Activated naive CD4-positive, alpha-beta T cell (primary cell): ENCODE data around the gene RBPMS2.

ENCODE experiments used
- DNase-seq, 4 experiments: peaks; one replicate each; lab custom pipeline; 2025; lab: John Stamatoyannopoulos, UW

The RBPMS2 gene

DNA sequence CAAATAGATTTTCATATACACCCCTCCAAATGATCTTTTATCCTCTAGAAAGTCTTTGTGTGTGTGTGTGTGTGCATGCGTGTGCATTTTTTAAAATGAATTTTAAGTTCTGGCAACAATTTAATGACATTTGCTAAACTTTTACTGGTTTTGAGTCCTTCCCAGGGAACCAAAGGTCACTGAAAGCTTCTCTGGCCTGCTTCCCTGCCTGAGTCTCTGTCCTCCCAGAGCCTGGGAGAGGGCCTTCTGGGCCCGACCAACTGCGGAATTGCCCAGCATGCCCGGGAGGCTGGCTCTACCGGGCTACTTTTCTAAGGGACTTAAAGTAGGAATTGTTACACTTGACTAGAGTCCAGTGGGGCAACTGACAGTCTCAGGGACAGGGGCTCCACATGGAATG, 7.4 kb upstream of the RBPMS2 start:
- no peak for DNase-seq

DNA sequence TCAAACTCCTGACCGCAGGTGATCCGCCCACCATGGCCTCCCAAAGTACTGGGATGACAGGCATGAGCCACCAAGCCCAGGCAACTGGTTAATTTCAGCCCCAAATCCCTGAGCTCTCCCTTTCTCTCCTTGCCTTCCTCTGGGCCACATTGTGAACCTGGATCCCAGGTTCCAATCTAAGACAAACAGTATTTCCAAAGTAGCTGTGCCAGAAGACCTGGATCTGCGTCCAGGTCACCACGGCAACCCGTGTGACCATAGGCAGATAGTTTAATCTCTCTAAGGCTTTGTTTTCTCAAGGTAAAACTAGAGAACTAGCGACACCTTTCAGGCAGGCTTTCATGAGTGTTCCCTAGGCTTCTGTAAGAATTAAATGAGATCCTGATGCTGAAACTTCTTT, 5.9 kb upstream of the RBPMS2 start:
- DNase-seq = no peak

DNA sequence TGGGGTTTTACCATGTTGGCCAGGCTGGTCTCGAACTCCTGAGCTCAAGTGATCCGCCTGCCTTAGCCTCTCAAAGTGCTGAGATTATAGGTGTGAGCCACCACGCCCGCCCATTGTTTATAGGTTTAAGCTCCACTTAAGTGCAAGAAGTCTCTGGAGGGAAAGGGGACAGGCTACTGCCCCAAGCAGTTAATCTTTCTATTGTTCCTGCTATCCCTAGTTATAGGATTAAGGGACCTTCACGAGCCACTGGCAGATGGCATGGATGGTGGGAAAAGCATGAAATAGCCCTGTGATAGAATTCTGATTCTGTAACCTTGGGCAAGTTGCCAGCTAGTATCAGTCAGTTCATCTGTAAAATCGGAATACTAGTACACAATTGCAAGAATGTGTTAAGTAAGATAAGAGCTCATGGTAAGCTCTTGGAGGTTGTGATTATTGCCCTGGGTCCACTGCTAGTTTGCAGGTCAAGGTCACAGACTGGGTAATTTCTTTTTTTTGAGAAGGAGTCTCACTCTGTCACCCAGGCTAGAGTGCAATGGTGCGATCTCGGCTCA, 5.3 kb upstream of the RBPMS2 start:
- DNase-seq = no peak

DNA sequence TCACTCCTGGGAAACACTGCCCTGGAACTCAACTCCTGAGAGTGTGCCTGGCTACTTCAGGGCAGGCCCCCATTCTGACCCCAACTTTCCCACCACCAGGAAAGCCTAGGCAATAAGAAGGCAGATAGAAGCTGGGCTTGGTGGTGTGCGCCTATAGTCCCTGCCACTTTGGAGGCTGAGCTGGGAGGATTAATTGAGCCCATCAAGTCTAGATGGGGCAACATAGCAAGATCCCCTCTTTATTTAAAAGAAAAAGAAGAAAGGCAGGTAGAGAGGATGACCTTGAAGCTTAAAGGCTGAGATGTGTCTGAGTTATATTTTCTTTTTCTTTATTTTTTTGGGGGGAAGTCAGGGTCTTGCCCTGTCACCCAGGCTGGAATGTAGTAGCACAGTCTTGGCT, 4.2 kb upstream of the RBPMS2 start:
- no peak for DNase-seq

DNA sequence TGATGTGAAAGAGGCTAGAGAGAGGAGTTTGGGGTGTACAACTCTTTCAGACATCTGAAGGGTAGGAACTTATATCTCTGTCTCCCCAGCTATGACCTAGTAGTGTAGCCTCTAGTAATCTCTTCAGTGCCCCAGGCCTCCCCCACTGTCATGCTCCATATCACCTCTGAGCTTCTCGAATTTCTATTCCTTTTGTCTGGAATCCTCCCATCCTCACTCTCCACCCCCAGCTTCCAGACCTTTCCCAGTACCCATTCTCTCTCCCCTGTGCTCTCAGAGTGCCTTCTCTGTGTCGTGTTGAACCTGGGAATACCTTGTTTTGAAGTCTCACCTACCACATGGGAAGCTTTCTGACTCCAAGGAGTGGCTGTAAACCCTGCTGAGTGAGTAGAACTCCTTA, 3.6 kb upstream of the RBPMS2 start:
- DNase-seq = no peak

DNA sequence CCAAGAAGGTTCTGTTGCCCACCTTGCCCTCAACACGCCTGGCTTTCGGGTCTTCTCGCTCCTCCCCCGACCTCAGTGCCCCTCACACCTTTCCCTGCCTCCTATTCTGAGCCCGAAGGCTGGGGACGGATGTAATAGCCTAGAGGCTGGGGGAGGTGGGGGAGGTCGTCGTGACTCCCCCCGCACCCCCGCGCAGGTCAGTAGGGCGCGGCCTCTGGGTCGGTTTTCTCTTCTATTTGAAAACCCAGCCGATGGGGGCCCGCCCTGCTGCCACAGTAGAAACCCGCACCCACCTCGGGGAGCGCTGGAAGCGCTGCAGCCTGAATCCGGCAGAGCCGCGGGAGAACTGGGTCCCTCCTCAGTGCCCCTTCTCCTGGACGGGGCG, 1.0 kb upstream of the RBPMS2 start:
- no peak for DNase-seq

DNA sequence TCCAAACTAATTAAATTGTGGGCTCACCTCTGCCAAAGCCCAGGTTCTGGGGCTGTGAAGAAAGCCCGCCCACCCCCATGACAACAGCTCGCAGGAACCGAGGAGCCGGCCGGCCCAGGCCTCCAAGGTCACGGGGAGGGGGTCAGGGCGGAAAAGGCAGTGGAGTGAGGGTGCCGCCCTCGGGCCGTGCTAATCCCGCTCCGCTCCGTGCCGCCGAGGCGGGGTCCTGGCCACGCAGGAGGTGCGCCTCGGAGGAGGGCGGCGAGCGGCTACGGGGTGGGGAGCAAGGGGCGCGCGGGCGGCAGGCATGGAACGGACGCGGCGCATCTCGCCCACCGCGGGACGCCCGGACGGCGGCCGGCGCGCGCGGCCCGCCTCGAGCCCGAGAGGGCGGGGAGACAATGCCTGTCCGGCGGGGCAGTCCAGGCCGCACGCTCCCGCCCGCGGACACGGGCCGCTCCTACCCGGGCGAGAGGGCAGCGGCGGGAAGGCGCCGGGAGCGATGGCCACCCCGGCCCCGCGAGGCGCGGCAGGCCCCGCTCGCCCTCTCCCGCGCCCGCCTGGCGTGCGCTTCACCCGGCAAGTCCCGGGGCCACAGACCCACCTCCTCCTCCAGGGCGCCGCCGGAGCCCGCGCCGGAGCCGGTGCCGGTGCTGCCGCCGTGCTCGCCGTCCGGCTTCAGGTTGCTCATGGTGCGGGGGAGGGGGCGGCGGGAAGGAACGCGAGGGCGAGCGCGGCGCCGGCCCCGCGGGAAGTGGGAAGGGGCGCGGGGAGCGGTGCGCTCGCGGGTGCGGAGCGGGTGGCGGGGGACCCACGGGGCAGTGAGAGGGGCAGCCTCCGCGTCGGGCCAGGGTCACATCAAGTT, 528 bp downstream of the RBPMS2 start:
- DNase-seq = no peak

DNA sequence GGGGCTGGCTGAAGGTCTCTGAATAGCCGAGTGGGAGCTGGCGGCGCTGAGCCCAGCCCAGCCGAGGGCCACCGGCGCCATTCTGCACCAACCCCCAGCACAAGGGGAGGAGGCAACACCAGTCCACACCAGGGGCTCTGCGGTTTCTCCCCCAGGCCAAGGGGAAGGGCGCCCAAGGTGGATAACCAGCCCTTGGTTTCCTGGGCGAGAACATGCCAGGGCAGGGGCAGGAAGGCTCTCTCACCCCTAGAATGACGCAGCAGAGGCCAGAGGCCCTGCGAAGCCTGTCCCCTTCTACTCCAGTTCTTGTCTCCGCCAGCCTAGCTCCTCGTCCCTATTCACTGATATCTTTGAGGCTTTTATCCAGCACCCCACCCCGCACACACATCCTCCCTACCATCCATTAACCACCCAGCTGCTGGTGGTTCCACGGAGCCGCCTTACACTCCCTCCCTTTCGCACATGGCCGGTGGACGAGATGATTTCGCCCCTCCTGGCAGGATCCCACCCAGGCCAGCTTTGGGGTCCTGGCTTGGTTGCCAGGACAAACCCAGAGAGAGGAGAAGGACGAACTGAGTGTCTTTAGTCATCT, 1.3 kb downstream of the RBPMS2 start:
- DNase-seq = no peak

DNA sequence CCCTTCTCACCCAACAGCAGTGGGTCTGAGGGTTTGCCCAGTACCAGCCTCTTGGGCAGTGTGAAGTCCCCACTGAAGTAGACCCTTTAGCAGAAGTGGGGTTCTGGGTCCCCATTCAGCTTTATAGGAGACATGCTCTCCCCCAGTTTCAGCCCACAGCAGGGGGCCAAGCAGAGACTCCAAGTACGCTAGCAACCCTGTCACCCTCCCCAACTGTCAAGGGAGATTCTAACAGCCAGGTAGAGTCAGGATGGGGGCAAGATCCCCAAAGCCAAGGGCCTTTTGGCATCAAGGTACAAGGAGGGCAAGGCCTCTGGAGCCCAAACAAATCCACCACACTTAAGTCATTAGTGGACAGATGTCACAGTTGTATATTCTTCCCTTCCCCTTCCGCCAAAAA, 1.8 kb downstream of the RBPMS2 start:
- DNase-seq = no peak

DNA sequence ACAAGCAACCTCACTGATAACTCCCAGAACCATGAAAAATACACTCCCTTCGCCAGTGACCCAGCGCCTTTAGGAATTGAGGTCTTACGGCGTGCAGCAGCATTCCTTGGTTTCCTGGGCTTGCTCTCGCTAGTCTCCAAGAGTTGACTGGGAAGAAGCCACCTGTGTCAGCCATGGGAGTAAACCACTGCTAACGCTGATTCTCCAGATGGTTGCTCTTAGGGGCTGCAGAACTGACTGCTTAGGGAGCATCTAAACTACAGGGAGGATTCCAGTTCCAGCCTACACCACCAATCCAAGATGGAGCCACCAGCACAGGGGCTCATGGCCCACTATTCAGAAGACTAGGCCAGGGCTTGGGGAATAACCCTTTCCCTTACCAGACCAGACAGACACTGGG, 2.4 kb downstream of the RBPMS2 start:
- DNase-seq = no peak

DNA sequence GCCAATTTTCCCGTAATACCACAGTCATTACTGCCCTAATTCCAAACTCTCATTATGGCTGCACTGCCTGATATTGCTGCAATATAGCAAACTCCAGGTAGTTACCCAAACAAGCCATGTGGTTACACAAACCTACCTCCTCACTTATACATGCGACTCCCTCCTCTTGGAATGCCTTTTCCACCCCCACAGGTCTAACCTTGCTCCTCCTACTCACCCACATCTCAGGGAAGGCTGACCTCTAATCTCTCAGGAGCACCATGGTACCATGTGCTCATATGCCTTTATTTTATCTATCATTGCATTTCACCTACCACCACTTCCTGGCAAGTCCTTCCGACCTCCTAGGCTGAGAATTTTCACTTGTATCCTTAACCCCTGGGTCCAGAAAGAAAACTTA, 2.9 kb downstream of the RBPMS2 start:
- no peak for DNase-seq

DNA sequence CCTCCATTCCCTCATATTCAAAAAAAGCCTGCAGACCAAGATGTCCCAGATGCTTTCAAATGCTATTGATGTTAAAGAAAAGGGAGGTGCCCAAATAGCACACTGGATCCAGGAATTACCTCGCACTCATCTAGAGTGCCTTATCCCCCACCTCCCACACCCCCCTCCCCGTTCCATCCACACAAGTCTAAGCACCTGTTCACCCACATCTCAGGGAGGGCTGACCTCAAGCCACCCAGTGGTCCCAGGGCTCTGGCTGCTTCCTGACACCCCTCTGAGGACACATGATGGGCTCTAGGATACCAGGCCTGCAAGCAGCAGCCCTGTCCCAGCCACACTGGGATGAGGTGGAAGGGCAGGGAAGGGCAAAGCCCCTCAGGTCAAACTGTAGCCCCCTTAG, 4.8 kb downstream of the RBPMS2 start:
- DNase-seq = no peak

DNA sequence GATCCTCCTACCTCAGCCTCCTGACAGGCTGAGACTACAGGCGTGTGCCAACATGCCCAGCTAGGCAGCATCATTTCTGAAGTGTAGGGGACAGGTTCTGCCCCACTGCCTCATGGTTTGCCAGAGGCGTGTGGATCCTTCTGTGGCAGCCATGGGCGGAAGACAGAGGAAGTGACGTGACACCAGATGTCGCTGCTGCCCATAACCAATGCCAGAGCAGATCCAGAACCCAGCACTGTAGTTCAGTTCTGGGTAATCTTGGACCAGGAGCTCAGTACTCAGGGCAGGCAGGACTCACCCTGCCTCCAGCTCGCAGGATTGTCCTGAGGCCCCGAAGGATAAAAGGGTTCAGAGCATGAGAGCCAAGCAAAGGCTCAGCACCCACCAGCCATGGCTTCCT, 8.2 kb downstream of the RBPMS2 start:
- peak in 1 of 4 experiments; percentile 2 for DNase-seq

DNA sequence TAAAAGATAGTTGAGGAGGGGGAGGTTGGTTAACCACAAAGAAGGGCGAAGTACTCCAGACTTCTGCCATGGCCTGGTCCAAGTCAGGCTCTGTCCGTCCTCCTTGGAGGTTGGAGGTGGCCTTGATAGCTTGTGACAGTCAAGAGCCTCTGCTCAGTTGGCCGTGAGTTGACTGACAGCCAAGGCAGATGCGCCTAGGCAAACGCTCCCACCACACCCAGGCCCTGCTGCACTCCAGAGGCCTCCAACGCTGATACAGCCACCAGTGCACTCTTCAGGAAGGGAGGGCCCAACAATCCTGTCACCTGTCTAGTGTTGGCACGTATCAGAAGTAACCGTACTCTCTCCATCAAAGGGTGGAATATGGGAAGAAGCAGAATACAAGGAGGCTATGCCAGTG, 9.3 kb downstream of the RBPMS2 start:
- no peak for DNase-seq

DNA sequence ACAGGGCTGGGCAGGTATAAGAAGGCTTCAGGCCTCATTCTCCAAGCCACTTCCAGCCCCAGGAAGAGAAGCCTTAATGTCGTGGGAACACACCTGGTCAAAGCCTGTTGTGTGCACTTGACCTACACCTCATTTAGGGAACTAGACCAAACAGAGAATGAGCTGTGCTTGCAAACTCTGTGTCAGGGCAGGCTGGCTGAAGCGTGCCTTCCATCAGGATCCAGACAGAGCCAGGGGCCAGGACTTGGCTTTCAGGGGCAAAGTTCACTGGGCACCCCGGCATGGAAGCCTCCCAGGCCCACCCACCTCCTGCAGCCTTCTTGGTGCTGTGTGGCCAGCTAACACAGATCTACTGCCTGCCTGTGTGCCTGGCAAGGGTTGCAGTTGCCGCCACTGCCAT, 11.5 kb downstream of the RBPMS2 start:
- DNase-seq = no peak

DNA sequence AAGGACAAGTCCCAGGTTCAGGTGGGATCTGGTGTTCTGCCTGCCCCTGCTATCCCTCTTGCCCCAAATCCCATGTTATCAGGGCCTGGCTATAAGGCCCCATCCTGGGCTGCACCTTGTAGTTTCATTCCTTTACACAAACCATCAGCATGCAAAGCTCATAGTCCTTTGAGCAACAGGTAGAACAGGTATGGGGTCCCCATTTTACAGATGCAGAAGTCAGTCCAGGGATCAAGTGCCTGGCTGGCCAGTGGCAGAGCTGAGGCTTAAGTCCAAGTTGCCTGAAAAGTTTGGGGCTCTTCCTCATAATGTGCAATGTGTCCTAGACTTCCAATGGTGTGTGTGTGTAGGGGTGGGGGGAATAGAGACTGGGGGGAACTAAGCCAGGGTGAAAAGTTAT, 11.9 kb downstream of the RBPMS2 start:
- DNase-seq = no peak

DNA sequence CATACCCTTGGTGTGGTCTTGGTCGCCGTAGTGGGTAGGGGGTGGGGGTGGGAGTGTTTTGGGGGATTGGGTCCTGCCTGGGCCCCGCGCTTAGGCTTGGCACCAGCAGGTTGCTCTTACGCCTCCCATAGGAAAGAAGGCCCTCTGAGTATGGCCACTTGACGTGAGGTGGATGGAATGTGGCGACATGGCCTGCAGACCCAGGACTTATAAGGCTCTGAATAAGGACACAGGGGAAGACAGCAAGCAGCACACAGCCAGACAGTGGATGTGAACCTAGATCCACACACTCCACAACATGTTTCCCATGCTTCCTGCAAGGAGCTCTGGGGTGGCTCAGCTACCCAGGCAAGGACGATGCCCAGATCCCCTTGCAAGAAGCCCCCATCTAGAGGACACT, 12.4 kb downstream of the RBPMS2 start:
- no peak for DNase-seq

DNA sequence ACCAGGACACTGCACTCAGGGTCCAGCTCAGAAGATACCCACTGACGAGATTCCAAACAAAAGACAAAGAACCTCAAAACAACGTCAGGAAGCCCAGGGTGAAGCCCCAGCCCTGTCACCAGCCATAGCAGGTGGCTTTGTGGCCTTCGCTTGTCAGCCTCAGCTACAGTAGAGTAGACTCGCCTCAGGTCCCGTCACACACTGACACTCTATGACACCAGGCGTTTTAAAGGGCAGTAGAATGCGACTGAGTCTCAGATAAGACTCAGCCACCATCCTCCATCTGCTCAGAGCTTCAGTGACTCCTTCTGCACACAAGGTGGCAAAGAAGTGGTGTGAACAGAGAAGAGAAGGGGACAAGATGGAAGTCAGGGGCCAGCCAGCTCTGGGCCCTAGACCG, 12.8 kb downstream of the RBPMS2 start:
- DNase-seq = no peak

DNA sequence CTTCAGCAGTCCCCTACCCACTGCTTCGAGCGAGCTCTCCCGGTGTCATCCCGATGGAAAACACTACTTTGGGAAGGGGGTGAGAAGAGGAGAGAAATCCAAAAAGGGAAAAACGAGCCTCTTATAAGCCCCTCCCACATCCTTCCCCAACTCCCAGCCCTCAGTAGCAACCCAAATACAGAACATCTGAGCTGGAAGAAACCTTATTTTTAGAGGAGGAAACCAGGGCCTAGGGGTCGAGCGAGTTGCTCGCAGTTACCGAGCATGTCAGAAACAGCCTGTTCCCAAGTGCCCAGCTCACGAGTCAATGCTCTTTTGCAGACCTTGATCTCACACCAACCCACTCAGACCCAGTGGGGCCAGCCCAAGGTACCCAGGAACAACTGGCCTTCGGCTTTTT, 14.2 kb downstream of the RBPMS2 start:
- DNase-seq = no peak

DNA sequence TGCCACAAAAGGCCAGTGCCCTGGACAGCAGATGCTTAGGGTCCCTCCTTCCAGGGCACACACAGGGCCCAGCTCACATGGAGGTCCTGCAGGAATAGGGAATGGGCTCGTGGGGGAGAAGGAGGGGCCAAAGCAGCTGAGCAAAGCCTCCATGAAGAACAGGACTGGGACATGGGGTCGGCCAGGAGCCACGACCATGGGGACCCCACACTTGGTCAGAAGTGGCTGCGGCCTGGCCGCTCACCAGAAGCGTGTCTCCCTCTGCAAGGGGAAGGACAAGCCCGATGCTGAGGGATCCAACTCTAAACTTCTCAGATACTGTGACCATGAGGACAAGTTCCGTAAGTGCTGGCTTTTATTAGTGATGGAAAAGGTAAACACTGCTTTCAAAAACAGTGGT, 15.3 kb downstream of the RBPMS2 start:
- DNase-seq = no peak

DNA sequence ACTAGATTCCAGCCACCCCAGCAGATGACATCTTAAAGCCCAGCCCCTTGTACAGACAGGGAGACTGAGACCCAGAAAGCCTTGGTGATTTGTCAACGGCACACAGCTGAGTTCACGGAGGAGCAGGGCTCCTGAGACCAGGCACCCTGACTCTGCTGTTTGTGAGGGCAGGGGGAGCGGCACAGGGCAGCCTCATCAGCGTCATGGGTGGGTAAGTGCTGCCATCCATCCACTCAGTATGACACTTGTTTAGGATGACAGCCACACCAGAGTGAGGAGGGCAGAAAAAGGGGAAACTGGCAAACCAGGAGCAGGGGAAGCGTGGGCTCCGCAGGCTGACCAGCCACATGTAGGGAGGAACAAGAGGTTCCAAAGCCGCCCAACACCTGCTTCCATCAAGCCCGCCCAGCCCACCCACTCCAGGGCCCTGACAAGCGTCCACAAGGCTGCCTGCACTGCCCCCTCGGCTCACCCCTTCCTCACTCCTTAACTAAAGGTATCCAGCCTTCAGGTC, 19.9 kb downstream of the RBPMS2 start:
- DNase-seq = no peak

DNA sequence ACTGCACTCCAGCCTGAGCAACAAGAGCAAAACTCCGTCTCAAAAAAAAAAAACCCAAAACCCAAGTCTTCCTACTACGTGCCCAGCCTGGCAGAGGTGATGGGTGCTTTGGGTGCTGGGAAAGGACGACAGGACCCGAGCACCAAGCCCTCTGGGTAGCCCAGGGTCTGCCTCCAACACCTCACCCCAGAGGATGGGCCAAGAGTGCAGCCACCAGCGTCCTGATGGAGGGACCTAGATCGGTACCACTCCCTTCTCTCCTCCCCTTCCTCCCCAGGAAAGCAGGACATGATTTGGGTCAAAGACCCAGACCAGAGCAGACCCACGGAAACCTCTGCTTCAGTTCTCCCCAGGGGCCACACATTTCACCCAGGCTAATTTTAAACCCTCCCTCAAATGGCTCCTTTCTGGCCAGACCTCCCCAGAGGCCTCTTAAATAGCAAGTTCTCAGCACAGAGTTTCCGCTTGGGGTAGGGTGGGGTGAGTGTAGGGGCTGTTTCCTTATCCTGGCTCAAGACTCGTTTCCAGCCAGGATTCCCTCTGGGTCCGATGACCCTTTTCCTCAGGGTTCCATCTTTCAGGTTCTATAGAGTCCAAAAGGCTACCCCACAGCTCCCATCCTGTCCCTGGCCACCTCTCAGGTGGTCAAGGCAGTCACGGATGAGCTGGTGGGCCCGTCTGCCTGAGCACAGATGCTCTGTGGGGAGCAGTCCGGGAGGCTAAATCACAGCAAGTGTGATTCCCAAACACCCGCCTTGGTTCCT, 20.5 kb downstream of the RBPMS2 start:
- DNase-seq = no peak
